Type B pancreatic cell (in vitro differentiated cells): Measurements from ENCODE around the gene GMPPB. TPM values are rescaled to one million over a fixed set of nuclear protein-coding genes. Genes with fewer than 3 reads are reported as not detected.

Source experiments
- DNase-seq: peaks from one replicate; pipeline ENCODE4 v3.0.0; 2021; ENCODE audit warnings: mixed read lengths; ENCODE audit not compliant: unreplicated experiment; ENCODE audit errors: extremely low spot score
- H3K27ac Mint-ChIP-seq: 2 replicates; pipeline ENCODE4 v1.8.0; 2021; ENCODE audit warnings: mild to moderate bottlenecking, mixed read lengths
- H3K27me3 Mint-ChIP-seq: 2 replicates; pipeline ENCODE4 v1.8.0; 2021; ENCODE audit warnings: mixed read lengths
- H3K36me3 Mint-ChIP-seq: 2 replicates; pipeline ENCODE4 v1.8.0; 2021; ENCODE audit warnings: mixed read lengths
- H3K4me1 Mint-ChIP-seq: one replicate; pipeline ENCODE4 v1.8.0; 2021; ENCODE audit warnings: mixed read lengths; ENCODE audit not compliant: unreplicated experiment
- H3K4me3 Mint-ChIP-seq: 2 replicates; pipeline ENCODE4 v1.8.0; 2021; ENCODE audit warnings: mild to moderate bottlenecking, mixed read lengths
- H3K9me3 Mint-ChIP-seq: 2 replicates; pipeline ENCODE4 v1.8.0; 2021; ENCODE audit warnings: mixed read lengths
- CTCF ChIP-seq: fragments of 200-600 bp; sonication (generic); conservative IDR thresholded peaks from 2 replicates; pipeline ENCODE4 v1.5.0; 2021; ENCODE audit warnings: antibody characterized with exemption, mild to moderate bottlenecking
- total RNA-seq: library from RNA; stranded (reverse); gene quantifications from 2 replicates; pipeline ENCODE4 v1.2.1, GENCODE V29; 2021; ENCODE audit warnings: low replicate concordance

GMPPB gene
- total RNA-seq, 1 donor from 2014 or later, result 41.9 TPM

GRCh38 chr3:49681543-49681942, 42.2 kb downstream of the GMPPB start:
- Mint-ChIP-seq H3K27me3 (no peaks in the 10 kb centered on the region), H3K4me3 (no peak overlapping the region), H3K27ac (no peak overlapping the region), H3K4me1 (no peaks in the 10 kb centered on the region), H3K9me3 (no peaks in the 10 kb centered on the region), H3K36me3 (peaks cover 5% of the 10 kb centered on the region)
- no peak for TF ChIP-seq CTCF
- DNase-seq, result no peak

GRCh38 chr3:49681232-49681522, 42.6 kb downstream of the GMPPB start:
- H3K27me3 Mint-ChIP-seq, result no peaks in the 10 kb centered on the region
- DNase-seq, result no peak
- no peak overlapping the region for H3K4me3 Mint-ChIP-seq
- H3K27ac Mint-ChIP-seq, result no peak overlapping the region
- H3K9me3 Mint-ChIP-seq, result no peaks in the 10 kb centered on the region
- TF ChIP-seq CTCF, result no peak
- H3K4me1 Mint-ChIP-seq, result no peaks in the 10 kb centered on the region
- peaks cover 5% of the 10 kb centered on the region for H3K36me3 Mint-ChIP-seq

GRCh38 chr3:49680493-49681231, 43.1 kb downstream of the GMPPB start:
- no peak overlapping the region for H3K27ac Mint-ChIP-seq
- peaks cover 5% of the 10 kb centered on the region for H3K36me3 Mint-ChIP-seq
- no peak overlapping the region for H3K4me3 Mint-ChIP-seq

GRCh38 chr3:49675912-49676311, 47.8 kb downstream of the GMPPB start:
- H3K4me3 Mint-ChIP-seq, result no peak overlapping the region
- no peak overlapping the region for H3K27ac Mint-ChIP-seq
- H3K9me3 Mint-ChIP-seq, result no peaks in the 10 kb centered on the region
- DNase-seq, result no peak
- H3K36me3 Mint-ChIP-seq, result peaks cover 5% of the 10 kb centered on the region
- TF ChIP-seq CTCF, result no peak
- peaks cover 11% of the 10 kb centered on the region for H3K4me1 Mint-ChIP-seq
- H3K27me3 Mint-ChIP-seq, result no peaks in the 10 kb centered on the region

More at GRCh38 chr3:49680493-49681231, 43.1 kb downstream of the GMPPB start:
- no peaks in the 10 kb centered on the region for H3K9me3 Mint-ChIP-seq
- TF ChIP-seq CTCF, result no peak
- DNase-seq, result no peak
- H3K4me1 Mint-ChIP-seq, result no peaks in the 10 kb centered on the region
- no peaks in the 10 kb centered on the region for H3K27me3 Mint-ChIP-seq

- no peak for DNase-seq
- no peak for TF ChIP-seq CTCF
- peak overlapping the region; percentile 98 for H3K27ac Mint-ChIP-seq
Observed at GRCh38 chr3:49674497-49674983, 49.2 kb downstream of the GMPPB start.

More at GRCh38 chr3:49674497-49674983, 49.2 kb downstream of the GMPPB start:
- peaks cover 14% of the 10 kb centered on the region for H3K4me1 Mint-ChIP-seq
- H3K27me3 Mint-ChIP-seq, result no peaks in the 10 kb centered on the region
- H3K4me3 Mint-ChIP-seq, result peak overlapping the region; percentile 95
- no peaks in the 10 kb centered on the region for H3K9me3 Mint-ChIP-seq
- no peaks in the 10 kb centered on the region for H3K36me3 Mint-ChIP-seq
